WTC11 (cell line): ENCODE results near the gene UPF3A. TPM values are rescaled to one million over a fixed set of nuclear protein-coding genes. Genes with fewer than 3 reads are reported as not detected.

Source experiments
- ATAC-seq: fragments of 200-7000 bp; cut with Tn5 transposase; 2 replicates; pipeline ENCODE4 v1.10.0; 2021; ENCODE audit warnings: mild to moderate bottlenecking, moderate library complexity
- Bru-seq: library from RNA; stranded (reverse); fragments of 400-500 nt; gene quantifications from one replicate; lab custom pipeline; 2021; lab: Mats Ljungman, UMichigan
- CTCF ChIA-PET: fragments of 300-600 bp; sonication (Branson Sonifier 250); formaldehyde crosslinking; loops from one replicate; lab custom pipeline; 2021; ENCODE audit warnings: antibody characterized with exemption; lab: Charles Lee
- POLR2A ChIA-PET: fragments of 350-600 bp; sonication (Branson Sonifier 250); formaldehyde crosslinking; loops from one replicate; lab custom pipeline; 2021; ENCODE audit warnings: antibody characterized with exemption; lab: Charles Lee
- DNase-seq: peaks from one replicate; pipeline ENCODE4 v3.0.0; 2021; ENCODE audit warnings: low spot score
- H3K27ac Mint-ChIP-seq: 2 replicates; pipeline ENCODE4 v1.8.0; 2021; ENCODE audit warnings: mixed read lengths
- H3K27me3 Mint-ChIP-seq: 2 replicates; pipeline ENCODE4 v1.8.0; 2021; ENCODE audit warnings: low read depth, mild to moderate bottlenecking, moderate library complexity, mixed read lengths
- H3K36me3 Mint-ChIP-seq: 2 replicates; pipeline ENCODE4 v1.8.0; 2021; ENCODE audit warnings: mixed read lengths
- H3K4me1 Mint-ChIP-seq: 2 replicates; pipeline ENCODE4 v1.8.0; 2022; ENCODE audit warnings: mixed read lengths
- H3K4me3 Mint-ChIP-seq: 2 replicates; pipeline ENCODE4 v1.8.0; 2021; ENCODE audit warnings: mild to moderate bottlenecking, moderate library complexity, mixed read lengths
- H3K9me3 Mint-ChIP-seq: 2 replicates; pipeline ENCODE4 v1.8.0; 2021; ENCODE audit warnings: mixed read lengths
- CREB1 ChIP-seq: sonication (generic); formaldehyde crosslinking; IDR thresholded peaks from 2 replicates; pipeline ENCODE4 v1.8.0; 2023; ENCODE audit warnings: mild to moderate bottlenecking, missing genetic modification reagents
- ESRRA ChIP-seq: sonication (generic); formaldehyde crosslinking; IDR thresholded peaks from 2 replicates; pipeline ENCODE4 v1.8.1; 2022; ENCODE audit warnings: mild to moderate bottlenecking, missing genetic modification reagents, borderline replicate concordance
- FOXP1 ChIP-seq: sonication (generic); formaldehyde crosslinking; IDR thresholded peaks from 2 replicates; pipeline ENCODE4 v1.8.0; 2022; ENCODE audit warnings: missing genetic modification reagents, mild to moderate bottlenecking, moderate library complexity, borderline replicate concordance
- MLX ChIP-seq: sonication (generic); formaldehyde crosslinking; IDR thresholded peaks from 2 replicates; pipeline ENCODE4 v1.8.1; 2023; ENCODE audit warnings: mild to moderate bottlenecking, missing genetic modification reagents, moderate library complexity
- NFATC4 ChIP-seq: fragments of 250-450 bp; sonication (Bioruptor Pico); IDR thresholded peaks from 2 replicates; pipeline ENCODE4 v1.9.0; 2021; ENCODE audit warnings: mild to moderate bottlenecking
- NR1H2 ChIP-seq: sonication (generic); formaldehyde crosslinking; IDR thresholded peaks from 2 replicates; pipeline ENCODE4 v1.9.0; 2021; ENCODE audit warnings: mild to moderate bottlenecking, moderate library complexity, missing genetic modification reagents
- SP1 ChIP-seq: sonication (generic); formaldehyde crosslinking; conservative IDR thresholded peaks from 2 replicates; pipeline ENCODE4 v1.8.1; 2022; ENCODE audit warnings: missing genetic modification reagents
- TEAD4 ChIP-seq: sonication (generic); formaldehyde crosslinking; IDR thresholded peaks from 2 replicates; pipeline ENCODE4 v1.8.0; 2022; ENCODE audit warnings: mild to moderate bottlenecking, missing genetic modification reagents
- ZNF671 ChIP-seq: fragments of 250-450 bp; sonication (Bioruptor Pico); IDR thresholded peaks from 2 replicates; pipeline ENCODE4 v1.8.0; 2021; ENCODE audit warnings: mild to moderate bottlenecking
- long read RNA-seq, 3 experiments: library from RNA in 1 of 3; library from capped mRNA in 1 of 3; library from polyadenylated mRNA in 1 of 3; unstranded in 2 of 3; stranded (forward) in 1 of 3; transcript quantifications; one replicate each; pipeline ENCODE4 v2.0.0, GENCODE V29; 2021
- total RNA-seq: library from RNA; stranded (reverse); gene quantifications from 3 replicates; pipeline ENCODE4 v1.2.3, GENCODE V29; 2021
- TF ChIP-seq, protein P1 (sequence below): sonication (generic); formaldehyde crosslinking; conservative IDR thresholded peaks from 2 replicates; pipeline ENCODE4 v1.8.1; 2023; ENCODE audit warnings: mild to moderate bottlenecking, low read depth, missing genetic modification reagents, moderate library complexity
- TF ChIP-seq, protein P2 (sequence below): sonication (generic); formaldehyde crosslinking; IDR thresholded peaks from 2 replicates; pipeline ENCODE4 v1.8.0; 2023; ENCODE audit warnings: missing genetic modification reagents, mild to moderate bottlenecking, borderline replicate concordance
- TF ChIP-seq, protein P3 (sequence below): fragments of 200-600 bp; IDR thresholded peaks from 2 replicates; pipeline ENCODE4 v1.8.0; 2022; ENCODE audit warnings: antibody characterized with exemption
- TF ChIP-seq, protein P4 (sequence below): sonication (generic); formaldehyde crosslinking; IDR thresholded peaks from 2 replicates; pipeline ENCODE4 v1.8.1; 2023; ENCODE audit warnings: mild to moderate bottlenecking, missing genetic modification reagents
- TF ChIP-seq, protein P5 (sequence below): fragments of 250-450 bp; sonication (Bioruptor Pico); IDR thresholded peaks from 2 replicates; pipeline ENCODE4 v2.1.2; 2022; ENCODE audit warnings: mild to moderate bottlenecking, moderate library complexity
- TF ChIP-seq, protein P6 (sequence below): sonication (generic); formaldehyde crosslinking; IDR thresholded peaks from 2 replicates; pipeline ENCODE4 v1.8.1; 2022; ENCODE audit warnings: mild to moderate bottlenecking, missing genetic modification reagents, moderate library complexity, borderline replicate concordance

UPF3A gene, protein sequence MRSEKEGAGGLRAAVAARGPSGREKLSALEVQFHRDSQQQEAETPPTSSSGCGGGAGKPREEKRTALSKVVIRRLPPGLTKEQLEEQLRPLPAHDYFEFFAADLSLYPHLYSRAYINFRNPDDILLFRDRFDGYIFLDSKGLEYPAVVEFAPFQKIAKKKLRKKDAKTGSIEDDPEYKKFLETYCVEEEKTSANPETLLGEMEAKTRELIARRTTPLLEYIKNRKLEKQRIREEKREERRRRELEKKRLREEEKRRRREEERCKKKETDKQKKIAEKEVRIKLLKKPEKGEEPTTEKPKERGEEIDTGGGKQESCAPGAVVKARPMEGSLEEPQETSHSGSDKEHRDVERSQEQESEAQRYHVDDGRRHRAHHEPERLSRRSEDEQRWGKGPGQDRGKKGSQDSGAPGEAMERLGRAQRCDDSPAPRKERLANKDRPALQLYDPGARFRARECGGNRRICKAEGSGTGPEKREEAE
- total RNA-seq = 64.2 to 71.9 TPM (median 68.7 TPM) in 3 replicates
- percentile 87 among the genes with signal in this experiment for Bru-seq, nascent RNA
- long read RNA-seq, experiment 1, transcript UPF3A-201 (9 exons, 2,235 nt) = minor isoform, 9 of 315 reads
- long read RNA-seq, experiment 1, transcript UPF3A-202 (10 exons, 2,387 nt) = major isoform, 63 of 315 reads
- long read RNA-seq, experiment 1, partial matches to known transcripts = 158 of 315 reads
- long read RNA-seq, experiment 1, other reads (novel, unspliced or antisense) = 84 of 315 reads
- long read RNA-seq, experiment 2, partial matches to known transcripts = 58 of 79 reads
- long read RNA-seq, experiment 2, other reads (novel, unspliced or antisense) = 15 of 79 reads
- long read RNA-seq, experiment 3, transcript UPF3A-202 (10 exons, 2,387 nt) = major isoform, 5 of 142 reads
- long read RNA-seq, experiment 3, transcript UPF3A-201 (9 exons, 2,235 nt) = major isoform, 5 of 142 reads
- long read RNA-seq, experiment 3, partial matches to known transcripts = 102 of 142 reads
- long read RNA-seq, experiment 3, other reads (novel, unspliced or antisense) = 30 of 142 reads

DNA sequence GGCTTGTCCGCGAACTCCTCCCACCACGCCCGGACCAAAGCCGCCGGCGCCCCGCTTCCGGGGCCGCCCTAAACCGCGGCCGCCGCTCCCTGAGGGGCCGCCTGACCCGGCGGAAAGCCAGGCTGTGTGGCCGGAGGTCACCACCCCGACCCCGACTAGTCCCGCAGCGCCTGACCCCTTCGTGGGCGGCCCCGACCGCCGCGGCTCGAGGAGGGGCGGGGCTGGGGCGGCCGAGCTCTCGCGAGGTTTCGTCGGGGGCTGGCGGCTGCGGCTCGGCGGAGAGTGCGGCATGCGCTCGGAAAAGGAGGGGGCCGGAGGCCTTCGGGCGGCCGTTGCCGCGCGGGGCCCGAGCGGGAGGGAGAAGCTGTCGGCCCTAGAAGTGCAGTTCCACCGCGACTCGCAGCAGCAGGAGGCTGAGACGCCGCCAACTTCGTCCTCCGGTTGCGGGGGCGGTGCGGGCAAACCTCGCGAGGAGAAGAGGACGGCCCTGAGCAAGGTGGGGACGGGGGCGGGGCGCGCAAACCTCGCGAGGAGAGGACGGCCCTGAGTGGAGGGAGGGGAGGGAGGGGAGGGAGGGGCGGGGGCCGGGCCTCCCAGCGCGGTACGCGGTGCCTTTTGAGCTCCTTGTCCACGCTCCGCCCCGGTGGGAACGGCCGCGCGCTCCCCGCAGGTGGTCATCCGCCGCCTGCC, at the start of gene UPF3A:
Gene UPF3A, plus strand, starts transcription at position 251 of the 690 bp plus-strand sequence. Its CDS starts 39 bp downstream, at position 290.
- H3K4me3 Mint-ChIP-seq = peak within 1 kb of the TSS; percentile 86
- peak; percentile 84 for ATAC-seq
- H3K9me3 Mint-ChIP-seq = no peaks in the 10 kb centered on the region
- peak within 1 kb of the TSS; percentile 98 for H3K27ac Mint-ChIP-seq
- POLR2A ChIA-PET = interaction anchor here (1.0 to 1.1 kb wide), 2 partner anchors 32 to 53 kb away, joined by 4 read pairs; partner anchors contain the start of gene CHAMP1
- DNase-seq = peak; percentile 91
- CTCF ChIA-PET = interaction anchor here (0.6 to 1.4 kb wide), 3 partner anchors 55 to 60 kb away, joined by 3 to 4 read pairs (median 3); no protein-coding TSS in a partner anchor
- peaks cover 25% of the 10 kb centered on the region for H3K4me1 Mint-ChIP-seq
- H3K27me3 Mint-ChIP-seq = no peaks in the 10 kb centered on the region
- peaks cover 31% of the 10 kb centered on the region for H3K36me3 Mint-ChIP-seq
- peak; percentile 76; the same call in 1 of the 2 replicates for TF ChIP-seq ESRRA (CRISPR knock-in tag)
- peak; percentile 81; the same call in 1 of the 2 replicates for TF ChIP-seq MLX
- peak; percentile 86; the same call in 1 of the 2 replicates for TF ChIP-seq FOXP1
- TF ChIP-seq TEAD4 (CRISPR knock-in tag) = no peak
- no peak for TF ChIP-seq NR1H2
- TF ChIP-seq, protein P1, sequence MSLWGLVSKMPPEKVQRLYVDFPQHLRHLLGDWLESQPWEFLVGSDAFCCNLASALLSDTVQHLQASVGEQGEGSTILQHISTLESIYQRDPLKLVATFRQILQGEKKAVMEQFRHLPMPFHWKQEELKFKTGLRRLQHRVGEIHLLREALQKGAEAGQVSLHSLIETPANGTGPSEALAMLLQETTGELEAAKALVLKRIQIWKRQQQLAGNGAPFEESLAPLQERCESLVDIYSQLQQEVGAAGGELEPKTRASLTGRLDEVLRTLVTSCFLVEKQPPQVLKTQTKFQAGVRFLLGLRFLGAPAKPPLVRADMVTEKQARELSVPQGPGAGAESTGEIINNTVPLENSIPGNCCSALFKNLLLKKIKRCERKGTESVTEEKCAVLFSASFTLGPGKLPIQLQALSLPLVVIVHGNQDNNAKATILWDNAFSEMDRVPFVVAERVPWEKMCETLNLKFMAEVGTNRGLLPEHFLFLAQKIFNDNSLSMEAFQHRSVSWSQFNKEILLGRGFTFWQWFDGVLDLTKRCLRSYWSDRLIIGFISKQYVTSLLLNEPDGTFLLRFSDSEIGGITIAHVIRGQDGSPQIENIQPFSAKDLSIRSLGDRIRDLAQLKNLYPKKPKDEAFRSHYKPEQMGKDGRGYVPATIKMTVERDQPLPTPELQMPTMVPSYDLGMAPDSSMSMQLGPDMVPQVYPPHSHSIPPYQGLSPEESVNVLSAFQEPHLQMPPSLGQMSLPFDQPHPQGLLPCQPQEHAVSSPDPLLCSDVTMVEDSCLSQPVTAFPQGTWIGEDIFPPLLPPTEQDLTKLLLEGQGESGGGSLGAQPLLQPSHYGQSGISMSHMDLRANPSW (CRISPR knock-in tag) = no peak
- TF ChIP-seq, protein P2, sequence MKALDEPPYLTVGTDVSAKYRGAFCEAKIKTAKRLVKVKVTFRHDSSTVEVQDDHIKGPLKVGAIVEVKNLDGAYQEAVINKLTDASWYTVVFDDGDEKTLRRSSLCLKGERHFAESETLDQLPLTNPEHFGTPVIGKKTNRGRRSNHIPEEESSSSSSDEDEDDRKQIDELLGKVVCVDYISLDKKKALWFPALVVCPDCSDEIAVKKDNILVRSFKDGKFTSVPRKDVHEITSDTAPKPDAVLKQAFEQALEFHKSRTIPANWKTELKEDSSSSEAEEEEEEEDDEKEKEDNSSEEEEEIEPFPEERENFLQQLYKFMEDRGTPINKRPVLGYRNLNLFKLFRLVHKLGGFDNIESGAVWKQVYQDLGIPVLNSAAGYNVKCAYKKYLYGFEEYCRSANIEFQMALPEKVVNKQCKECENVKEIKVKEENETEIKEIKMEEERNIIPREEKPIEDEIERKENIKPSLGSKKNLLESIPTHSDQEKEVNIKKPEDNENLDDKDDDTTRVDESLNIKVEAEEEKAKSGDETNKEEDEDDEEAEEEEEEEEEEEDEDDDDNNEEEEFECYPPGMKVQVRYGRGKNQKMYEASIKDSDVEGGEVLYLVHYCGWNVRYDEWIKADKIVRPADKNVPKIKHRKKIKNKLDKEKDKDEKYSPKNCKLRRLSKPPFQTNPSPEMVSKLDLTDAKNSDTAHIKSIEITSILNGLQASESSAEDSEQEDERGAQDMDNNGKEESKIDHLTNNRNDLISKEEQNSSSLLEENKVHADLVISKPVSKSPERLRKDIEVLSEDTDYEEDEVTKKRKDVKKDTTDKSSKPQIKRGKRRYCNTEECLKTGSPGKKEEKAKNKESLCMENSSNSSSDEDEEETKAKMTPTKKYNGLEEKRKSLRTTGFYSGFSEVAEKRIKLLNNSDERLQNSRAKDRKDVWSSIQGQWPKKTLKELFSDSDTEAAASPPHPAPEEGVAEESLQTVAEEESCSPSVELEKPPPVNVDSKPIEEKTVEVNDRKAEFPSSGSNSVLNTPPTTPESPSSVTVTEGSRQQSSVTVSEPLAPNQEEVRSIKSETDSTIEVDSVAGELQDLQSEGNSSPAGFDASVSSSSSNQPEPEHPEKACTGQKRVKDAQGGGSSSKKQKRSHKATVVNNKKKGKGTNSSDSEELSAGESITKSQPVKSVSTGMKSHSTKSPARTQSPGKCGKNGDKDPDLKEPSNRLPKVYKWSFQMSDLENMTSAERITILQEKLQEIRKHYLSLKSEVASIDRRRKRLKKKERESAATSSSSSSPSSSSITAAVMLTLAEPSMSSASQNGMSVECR (CRISPR knock-in tag) = peak; percentile 75; the same call in 1 of the 2 replicates
- TF ChIP-seq, protein P3, sequence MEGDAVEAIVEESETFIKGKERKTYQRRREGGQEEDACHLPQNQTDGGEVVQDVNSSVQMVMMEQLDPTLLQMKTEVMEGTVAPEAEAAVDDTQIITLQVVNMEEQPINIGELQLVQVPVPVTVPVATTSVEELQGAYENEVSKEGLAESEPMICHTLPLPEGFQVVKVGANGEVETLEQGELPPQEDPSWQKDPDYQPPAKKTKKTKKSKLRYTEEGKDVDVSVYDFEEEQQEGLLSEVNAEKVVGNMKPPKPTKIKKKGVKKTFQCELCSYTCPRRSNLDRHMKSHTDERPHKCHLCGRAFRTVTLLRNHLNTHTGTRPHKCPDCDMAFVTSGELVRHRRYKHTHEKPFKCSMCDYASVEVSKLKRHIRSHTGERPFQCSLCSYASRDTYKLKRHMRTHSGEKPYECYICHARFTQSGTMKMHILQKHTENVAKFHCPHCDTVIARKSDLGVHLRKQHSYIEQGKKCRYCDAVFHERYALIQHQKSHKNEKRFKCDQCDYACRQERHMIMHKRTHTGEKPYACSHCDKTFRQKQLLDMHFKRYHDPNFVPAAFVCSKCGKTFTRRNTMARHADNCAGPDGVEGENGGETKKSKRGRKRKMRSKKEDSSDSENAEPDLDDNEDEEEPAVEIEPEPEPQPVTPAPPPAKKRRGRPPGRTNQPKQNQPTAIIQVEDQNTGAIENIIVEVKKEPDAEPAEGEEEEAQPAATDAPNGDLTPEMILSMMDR = no peak
- TF ChIP-seq, protein P4, sequence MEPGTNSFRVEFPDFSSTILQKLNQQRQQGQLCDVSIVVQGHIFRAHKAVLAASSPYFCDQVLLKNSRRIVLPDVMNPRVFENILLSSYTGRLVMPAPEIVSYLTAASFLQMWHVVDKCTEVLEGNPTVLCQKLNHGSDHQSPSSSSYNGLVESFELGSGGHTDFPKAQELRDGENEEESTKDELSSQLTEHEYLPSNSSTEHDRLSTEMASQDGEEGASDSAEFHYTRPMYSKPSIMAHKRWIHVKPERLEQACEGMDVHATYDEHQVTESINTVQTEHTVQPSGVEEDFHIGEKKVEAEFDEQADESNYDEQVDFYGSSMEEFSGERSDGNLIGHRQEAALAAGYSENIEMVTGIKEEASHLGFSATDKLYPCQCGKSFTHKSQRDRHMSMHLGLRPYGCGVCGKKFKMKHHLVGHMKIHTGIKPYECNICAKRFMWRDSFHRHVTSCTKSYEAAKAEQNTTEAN = peak; percentile 92
- no peak for TF ChIP-seq CREB1 (CRISPR knock-in tag)
- no peak for TF ChIP-seq ZNF671 (CRISPR knock-in tag)
- TF ChIP-seq SP1 = peak; percentile 90
- no peak for TF ChIP-seq NFATC4 (CRISPR knock-in tag)
- TF ChIP-seq, protein P5, sequence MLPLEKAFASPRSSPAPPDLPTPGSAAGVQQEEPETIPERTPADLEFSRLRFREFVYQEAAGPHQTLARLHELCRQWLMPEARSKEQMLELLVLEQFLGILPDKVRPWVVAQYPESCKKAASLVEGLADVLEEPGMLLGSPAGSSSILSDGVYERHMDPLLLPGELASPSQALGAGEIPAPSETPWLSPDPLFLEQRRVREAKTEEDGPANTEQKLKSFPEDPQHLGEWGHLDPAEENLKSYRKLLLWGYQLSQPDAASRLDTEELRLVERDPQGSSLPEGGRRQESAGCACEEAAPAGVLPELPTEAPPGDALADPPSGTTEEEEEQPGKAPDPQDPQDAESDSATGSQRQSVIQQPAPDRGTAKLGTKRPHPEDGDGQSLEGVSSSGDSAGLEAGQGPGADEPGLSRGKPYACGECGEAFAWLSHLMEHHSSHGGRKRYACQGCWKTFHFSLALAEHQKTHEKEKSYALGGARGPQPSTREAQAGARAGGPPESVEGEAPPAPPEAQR (CRISPR knock-in tag) = no peak
- TF ChIP-seq, protein P6, sequence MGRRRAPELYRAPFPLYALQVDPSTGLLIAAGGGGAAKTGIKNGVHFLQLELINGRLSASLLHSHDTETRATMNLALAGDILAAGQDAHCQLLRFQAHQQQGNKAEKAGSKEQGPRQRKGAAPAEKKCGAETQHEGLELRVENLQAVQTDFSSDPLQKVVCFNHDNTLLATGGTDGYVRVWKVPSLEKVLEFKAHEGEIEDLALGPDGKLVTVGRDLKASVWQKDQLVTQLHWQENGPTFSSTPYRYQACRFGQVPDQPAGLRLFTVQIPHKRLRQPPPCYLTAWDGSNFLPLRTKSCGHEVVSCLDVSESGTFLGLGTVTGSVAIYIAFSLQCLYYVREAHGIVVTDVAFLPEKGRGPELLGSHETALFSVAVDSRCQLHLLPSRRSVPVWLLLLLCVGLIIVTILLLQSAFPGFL (CRISPR knock-in tag) = no peak
